HG02623 (cell line): ENCODE data around the gene GTF3C2.
A peak's percentile ranks its signal among the peaks of the same experiment; 100 is the strongest.

ENCODE experiments used
- ATAC-seq: cut with Tn5 transposase; IDR thresholded peaks from one replicate; pipeline ENCODE4 v1.9.1; 2021; ENCODE audit warnings: moderate library complexity; ENCODE audit not compliant: unreplicated experiment

GTF3C2 gene, protein sequence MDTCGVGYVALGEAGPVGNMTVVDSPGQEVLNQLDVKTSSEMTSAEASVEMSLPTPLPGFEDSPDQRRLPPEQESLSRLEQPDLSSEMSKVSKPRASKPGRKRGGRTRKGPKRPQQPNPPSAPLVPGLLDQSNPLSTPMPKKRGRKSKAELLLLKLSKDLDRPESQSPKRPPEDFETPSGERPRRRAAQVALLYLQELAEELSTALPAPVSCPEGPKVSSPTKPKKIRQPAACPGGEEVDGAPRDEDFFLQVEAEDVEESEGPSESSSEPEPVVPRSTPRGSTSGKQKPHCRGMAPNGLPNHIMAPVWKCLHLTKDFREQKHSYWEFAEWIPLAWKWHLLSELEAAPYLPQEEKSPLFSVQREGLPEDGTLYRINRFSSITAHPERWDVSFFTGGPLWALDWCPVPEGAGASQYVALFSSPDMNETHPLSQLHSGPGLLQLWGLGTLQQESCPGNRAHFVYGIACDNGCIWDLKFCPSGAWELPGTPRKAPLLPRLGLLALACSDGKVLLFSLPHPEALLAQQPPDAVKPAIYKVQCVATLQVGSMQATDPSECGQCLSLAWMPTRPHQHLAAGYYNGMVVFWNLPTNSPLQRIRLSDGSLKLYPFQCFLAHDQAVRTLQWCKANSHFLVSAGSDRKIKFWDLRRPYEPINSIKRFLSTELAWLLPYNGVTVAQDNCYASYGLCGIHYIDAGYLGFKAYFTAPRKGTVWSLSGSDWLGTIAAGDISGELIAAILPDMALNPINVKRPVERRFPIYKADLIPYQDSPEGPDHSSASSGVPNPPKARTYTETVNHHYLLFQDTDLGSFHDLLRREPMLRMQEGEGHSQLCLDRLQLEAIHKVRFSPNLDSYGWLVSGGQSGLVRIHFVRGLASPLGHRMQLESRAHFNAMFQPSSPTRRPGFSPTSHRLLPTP

GRCh38 chr2:27356382-27357181 is at the start of gene GTF3C2:
Gene GTF3C2 (minus strand): TSS chr2:27356764. CDS start chr2:27343554, 13,210 bp downstream.
- ATAC-seq, result peak; percentile 82

DNA sequence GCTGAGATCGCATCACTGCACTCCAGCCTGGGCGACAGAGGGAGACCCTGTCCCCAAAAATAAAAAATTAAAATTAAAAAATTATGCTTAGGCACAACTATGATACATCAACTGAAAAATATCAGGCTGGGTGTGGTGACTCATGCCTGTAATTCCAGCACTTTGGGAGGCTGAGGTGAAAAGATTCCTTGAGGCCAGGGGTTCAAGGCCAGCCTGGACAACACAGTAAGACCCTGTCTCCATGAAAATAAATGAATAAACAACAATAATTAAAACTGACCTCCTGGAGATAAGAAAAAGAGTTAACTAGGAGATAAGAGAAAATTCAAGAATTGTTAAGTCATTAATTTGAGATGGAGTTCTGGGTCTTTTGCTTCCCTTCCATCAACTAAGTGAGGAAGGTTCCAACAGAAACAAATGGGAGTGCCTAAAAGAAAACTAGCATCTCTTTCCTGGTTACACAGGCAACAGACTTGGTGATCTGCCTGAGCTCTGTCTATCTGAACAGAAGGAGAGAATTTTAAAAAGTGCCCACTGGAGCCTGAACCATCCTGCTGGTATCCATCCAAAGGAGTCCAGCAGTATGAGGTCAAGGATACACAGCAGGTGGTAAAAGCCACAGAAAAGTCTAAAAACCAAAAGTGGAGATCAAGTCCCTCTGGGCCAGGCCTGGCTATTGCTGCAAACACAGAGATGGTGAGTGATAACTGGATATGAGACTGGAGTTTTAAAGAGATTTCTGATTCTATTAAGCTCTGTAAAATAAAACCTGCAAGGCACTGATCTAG is 44.0 kb upstream of the GTF3C2 start:
- ATAC-seq, result no peak

DNA sequence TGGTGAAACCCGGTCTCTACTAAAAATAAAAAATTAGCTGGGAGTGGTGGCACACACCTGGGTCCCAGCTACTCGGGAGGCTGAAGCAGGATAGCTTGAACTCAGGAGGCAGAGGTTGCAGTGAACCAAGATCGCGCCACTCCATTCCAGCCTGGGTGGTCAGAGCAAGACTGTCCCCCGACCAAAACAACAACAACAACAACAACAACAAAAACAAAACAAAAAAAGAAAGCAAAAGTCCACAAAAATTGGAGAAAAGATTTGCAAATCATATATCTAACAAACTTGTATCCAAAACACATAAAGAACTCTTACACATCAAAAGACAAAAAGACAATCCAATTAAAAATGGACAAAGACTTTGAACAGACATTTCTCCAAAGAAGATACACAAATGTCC is 42.4 kb upstream of the GTF3C2 start:
- ATAC-seq, result no peak

- no peak for ATAC-seq
These were observed 36.7 kb upstream of the GTF3C2 start for GRCh38 chr2:27393225-27393624.

DNA sequence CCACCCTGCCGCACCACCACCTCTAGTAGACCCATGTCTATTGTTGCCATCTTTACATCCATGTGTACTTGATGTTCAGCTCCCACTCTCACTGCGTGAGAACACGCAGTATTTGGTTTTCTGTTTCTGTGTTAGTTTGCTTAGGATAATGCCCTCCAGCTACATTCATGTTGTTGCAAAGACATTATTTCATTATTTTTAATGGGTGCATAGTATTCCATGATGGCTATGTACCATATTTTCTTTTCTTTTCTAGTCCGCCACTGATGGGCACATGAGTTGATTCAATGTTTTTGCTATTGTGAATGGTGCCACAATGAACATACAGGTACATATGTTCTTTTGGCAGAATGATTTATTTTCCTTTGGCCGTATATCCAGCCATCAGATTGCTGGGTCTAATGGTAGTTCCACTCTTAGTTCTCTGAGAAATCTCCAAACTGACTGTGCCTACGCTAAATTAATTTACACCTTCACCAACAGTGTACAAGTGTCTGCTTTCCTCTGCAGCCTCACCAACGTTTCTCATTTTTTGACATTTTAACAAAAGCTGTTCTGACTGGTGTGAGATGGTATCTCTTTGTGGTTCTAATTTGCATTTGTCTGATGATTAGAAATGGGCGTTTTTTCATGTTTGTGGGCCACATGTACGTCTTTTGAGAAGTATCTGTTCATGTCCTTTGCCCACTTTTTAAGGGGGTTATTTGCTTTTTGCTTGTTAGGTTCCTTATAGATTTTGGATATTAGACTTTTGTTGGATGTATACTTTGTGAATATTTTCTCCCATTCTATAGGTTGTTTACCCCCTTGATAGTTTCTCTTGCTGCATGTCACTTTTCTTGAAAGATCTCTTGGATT is 34.5 kb upstream of the GTF3C2 start:
- no peak for ATAC-seq

- no peak for ATAC-seq
These were observed 25.1 kb upstream of the GTF3C2 start for GRCh38 chr2:27381577-27382181.

GRCh38 chr2:27380626-27381545 is 24.3 kb upstream of the GTF3C2 start, which contains the start of gene ZNF513:
Gene ZNF513 (minus strand): TSS chr2:27380734. CDS start chr2:27380526, 208 bp downstream.
- peak; percentile 83 for ATAC-seq

DNA sequence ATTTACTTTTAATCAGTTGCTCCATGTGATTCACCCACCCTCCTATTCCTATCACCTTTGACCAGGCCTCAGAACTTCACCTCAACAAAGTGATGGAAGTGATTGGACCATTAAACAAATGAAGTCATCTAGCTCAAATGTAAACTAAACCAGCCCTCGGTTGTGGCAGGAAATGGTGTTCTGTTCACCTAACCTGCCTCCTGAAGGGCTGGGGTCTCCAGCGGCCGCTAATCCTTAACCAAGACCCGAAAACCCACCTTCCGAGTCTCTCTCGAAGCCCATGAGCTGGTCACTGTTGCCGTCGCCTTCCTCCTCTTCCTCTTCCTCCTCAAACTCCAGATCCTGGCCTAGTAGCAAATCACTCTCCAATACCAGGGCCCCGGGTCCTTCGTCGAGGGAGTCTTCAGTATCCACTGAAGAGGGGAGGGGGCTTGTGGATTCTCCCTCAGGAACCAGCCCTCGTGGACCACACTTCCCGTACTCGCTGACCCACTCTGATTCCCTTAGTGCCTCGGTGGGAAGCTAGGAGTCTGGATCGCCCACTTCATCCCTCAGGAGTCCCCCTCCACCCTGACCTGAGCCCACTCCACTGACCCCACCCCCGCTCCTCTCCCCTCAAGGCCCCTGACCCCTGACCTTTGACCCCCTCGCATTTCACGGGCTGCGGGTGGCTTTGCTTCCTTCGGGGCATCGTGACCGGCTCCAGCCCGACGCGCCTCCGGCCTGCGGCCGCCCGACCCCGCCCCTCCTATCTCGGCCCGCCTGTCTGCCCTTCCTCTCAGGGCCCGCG is 23.5 kb upstream of the GTF3C2 start:
- ATAC-seq, result no peak

- ATAC-seq, result no peak
These were observed 22.8 kb upstream of the GTF3C2 start for GRCh38 chr2:27379383-27379835.

DNA sequence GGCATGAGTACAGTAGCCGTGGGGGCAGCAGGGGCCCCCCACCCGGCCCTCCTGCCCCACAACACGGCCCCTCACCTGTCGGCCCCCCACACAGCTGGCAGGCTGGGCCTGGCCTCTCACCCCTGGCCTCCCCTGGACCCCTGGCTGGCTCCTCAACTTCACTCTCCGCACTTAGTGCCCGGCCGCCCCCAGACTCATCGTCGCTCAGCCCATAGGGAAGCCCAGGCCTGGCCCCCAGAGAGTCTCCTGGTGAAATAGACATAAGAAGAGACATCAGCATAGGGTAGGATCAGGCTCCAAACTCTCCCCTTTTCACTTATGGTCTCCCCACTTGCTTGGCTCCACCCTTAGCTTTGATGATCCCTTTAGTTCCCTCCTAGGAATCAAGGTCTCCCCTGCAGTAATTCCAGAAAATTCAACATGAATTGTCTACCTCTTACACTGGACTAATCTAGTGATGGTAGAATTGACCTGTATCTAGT is 22.3 kb upstream of the GTF3C2 start:
- ATAC-seq, result no peak

DNA sequence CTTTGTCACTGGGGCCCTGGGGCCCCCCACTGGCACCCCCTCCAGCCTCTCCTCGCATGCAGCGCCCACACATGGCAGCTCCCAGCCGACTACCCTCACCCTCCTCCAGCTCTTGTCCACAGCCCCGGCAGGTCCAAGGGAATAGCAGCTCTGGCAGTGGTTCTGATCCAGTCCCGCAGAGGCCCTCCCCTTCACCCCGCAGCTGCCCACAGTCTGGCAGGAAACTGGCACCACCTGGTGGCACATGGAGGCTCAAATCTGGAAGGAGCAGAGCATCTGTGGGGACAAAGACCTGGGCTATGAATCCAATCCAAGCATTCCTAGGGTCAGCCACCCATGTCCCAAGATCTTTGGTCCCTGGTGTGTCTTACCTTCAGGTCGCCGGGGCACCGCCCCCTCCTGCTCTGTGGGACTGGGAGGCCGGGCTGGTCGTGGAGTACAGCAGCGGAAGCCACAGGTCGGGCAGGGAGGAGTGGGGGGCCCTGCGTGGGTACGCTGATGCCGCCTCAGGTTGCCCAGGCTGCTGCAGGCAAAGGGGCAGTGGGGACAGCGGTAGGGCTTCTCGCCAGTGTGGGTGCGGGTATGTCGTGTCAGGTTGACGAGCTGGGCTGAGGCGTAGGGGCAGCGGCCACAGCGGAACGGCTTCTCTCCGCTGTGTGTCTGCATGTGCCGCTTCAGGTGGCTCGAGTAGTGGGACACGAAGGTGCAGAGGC is 21.7 kb upstream of the GTF3C2 start:
- ATAC-seq, result no peak

DNA sequence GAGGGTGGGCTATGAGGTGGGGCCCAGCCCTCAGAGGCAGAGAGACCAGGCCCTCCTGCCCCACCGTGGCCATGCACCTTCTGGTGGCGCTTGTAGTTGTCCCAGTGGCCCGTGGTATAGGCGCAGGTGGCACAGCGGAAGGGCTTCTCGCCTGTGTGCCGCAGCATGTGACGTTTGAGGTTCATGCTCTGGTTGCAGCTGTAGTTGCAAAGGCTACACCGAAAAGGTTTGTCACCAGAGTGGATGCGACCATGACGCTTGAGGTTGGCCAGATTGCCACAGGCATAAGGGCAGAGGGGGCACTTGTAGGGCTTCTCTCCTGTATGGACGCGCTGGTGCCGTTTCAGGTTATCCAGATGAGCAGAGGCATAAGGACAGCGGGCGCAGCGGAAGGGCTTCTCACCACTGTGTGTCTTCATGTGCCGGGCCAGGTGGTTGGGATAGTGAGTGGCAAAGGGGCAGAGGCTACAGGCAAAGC is 21.1 kb upstream of the GTF3C2 start:
- ATAC-seq, result no peak

- ATAC-seq, result no peak
These were observed 20.5 kb upstream of the GTF3C2 start for GRCh38 chr2:27376866-27377617.

DNA sequence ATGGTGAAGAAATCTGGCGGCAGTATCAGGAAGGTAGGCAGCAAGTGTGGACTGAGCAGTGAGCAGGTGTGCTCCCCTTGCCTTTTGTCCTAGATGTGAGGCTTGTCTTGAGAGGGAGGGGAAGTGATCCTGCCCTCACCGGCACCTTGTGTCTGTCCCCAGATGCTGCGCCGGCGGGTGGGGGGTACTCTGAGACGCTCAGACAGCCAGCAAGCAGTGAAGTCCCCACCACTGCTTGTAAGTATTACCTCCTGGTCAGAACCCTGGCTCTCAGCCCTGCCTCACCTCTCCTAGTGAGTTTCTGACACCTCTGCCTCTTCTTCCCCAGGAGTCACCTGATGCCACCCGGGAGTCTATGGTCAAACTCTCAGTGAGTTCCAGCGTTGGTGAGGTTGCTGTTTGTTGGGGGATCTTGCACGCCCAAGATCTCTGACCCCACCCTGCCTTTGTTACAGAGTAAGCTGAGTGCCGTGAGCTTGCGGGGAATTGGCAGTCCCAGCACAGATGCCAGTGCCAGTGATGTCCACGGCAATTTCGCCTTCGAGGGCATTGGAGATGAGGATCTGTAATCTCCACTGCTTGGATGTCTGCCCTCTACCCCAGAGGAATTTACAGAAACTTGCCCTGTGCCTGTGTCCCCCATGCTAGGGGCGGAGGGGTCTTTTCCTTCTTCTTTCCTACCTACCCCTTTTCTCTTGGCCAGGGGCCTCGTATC is 19.7 kb upstream of the GTF3C2 start:
- ATAC-seq, result no peak
